ENCODE data around the gene C1orf159.

Gene C1orf159

GRCh38 chr1:1141244-1141910 lies 25.5 kb upstream of the C1orf159 start:
- Histone ChIP-seq H3K9me3 (ENCODE audit: low read depth, low read length) (no peaks in the 10 kb centered on the region), H3K4me3 (no peak overlapping the region), H3K27ac (no peak overlapping the region), H3K36me3 (ENCODE audit: insufficient read depth, low read length) (no peaks in the 10 kb centered on the region), H3K9ac (ENCODE audit: insufficient read length) (no peak overlapping the region)
- no peak for DNase-seq (ENCODE audit: low read depth, low spot score)
- TF ChIP-seq POLR2AphosphoS5 (IDR thresholded peaks at IDR 0.05; ENCODE audit: borderline replicate concordance, low read depth, low read length) = no peak
- TF ChIP-seq EZH2 (IDR thresholded peaks at IDR 0.05) = no peak
- TF ChIP-seq FOXP2 (optimal IDR thresholded peaks at IDR 0.05; ENCODE audit: control extremely low read depth, extremely low read length, insufficient read depth) = no peak

DNA sequence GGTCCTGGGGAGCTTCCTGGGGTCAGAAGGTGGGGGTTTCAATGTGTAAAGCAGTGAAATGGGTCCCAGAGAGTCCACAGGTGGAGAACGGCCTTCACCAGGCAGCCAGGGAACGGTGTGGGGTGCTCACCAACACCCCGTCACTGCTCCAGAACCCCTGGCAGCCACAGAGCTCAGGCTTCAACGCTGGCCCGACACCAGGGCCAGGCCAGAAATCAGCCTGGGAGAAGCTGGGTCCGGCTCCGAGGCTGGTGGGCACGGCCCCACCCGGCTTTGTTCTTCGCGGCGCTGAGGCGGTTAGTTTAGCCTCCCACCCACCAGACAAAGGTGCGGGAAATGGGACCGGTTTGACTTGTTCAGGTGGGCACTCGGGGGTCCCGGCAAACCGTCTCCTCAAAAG lies 24.8 kb upstream of the C1orf159 start:
- Histone ChIP-seq H3K4me3 (no peak overlapping the region), H3K36me3 (ENCODE audit: insufficient read depth, low read length) (no peaks in the 10 kb centered on the region), H3K9ac (ENCODE audit: insufficient read length) (no peak overlapping the region), H3K27ac (no peak overlapping the region), H3K9me3 (ENCODE audit: low read depth, low read length) (no peaks in the 10 kb centered on the region)
- no peak for TF ChIP-seq POLR2AphosphoS5 (IDR thresholded peaks at IDR 0.05; ENCODE audit: borderline replicate concordance, low read depth, low read length)
- TF ChIP-seq FOXP2 (optimal IDR thresholded peaks at IDR 0.05; ENCODE audit: control extremely low read depth, extremely low read length, insufficient read depth) = no peak
- TF ChIP-seq EZH2 (IDR thresholded peaks at IDR 0.05) = no peak
- DNase-seq (ENCODE audit: low read depth, low spot score) = no peak

DNA sequence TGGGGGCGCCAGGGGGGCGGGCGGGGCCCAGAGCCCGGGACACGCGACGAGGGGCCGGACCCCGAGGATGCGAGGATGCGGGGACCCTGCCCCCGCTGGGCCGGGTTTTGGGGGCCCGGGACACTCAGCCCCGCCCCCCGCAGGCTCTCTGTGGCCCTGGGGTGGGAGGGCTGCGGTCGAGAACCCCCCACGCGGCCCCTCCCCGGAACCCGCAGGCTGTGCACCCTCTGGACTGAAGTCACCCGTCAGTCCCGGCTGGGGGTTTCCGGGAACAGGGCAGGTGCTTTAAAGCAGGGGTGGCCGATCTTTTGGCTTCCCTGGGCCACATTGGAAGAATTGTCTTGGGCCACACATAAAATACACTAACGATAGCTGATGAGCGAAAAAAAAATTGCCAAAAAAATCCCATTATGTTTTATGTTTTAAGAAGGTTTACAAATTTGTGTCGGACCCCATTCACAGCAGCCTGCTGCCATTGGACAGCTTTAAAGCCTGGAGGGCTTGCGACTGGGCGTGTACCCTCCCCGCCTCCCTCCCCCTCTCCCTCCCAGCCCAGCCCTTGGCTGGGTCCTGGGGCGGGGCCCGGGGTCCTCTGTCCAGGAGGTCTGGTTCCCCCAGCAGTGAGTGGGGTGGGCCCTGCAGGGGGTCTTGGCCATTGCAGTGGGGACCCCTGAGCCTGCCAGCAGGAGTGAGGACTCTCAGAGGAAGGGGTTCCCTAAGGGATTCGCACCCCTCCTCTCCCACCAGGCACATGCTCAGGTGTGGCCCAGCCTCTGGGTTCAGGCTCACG lies 21.6 kb upstream of the C1orf159 start:
- H3K27ac ChIP-seq = no peak overlapping the region
- no peaks in the 10 kb centered on the region for H3K9me3 ChIP-seq (ENCODE audit: low read depth, low read length)
- no peaks in the 10 kb centered on the region for H3K36me3 ChIP-seq (ENCODE audit: insufficient read depth, low read length)
- TF ChIP-seq EZH2 (IDR thresholded peaks at IDR 0.05) (no peak), FOXP2 (optimal IDR thresholded peaks at IDR 0.05; ENCODE audit: control extremely low read depth, extremely low read length, insufficient read depth) (no peak), POLR2AphosphoS5 (IDR thresholded peaks at IDR 0.05; ENCODE audit: borderline replicate concordance, low read depth, low read length) (no peak)
- H3K4me3 ChIP-seq = no peak overlapping the region
- H3K9ac ChIP-seq (ENCODE audit: insufficient read length) = no peak overlapping the region
- DNase-seq (ENCODE audit: low read depth, low spot score) = no peak

DNA sequence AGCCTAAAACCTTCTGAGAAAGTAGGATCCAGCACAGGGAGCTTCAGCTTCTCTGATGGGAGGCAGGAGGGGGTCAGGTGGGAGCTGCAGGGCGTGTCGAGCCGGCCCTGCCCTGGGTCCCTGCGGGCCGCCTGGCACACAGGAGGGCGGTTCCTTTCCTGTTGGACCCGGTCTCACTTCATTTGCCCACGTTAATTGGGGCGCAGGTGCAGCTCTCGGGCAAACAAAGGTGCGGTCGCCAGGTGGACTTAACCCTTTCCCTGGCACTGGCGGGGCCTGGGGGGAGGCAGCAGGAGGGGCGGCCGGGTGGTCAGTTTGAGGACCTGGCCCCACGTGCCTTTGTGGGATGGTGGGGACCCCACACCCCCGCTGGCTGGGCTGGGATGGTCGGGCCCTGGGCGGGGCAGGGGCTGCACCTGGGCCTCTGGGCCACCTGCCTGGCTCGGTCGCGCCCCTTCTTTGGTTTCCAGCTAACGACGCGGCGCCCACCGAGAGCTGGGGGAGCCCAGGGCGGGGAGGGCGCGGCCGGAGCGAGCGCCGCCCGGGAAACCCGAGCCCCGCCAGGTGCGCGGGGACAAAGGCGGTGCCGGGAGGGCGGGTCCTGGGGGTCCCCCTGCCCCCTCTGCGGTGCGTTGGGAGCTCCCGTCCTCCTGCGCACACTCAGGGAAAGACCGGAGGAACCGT lies 20.8 kb upstream of the C1orf159 start:
- H3K27ac ChIP-seq = no peak overlapping the region
- no peaks in the 10 kb centered on the region for H3K9me3 ChIP-seq (ENCODE audit: low read depth, low read length)
- no peak for TF ChIP-seq POLR2AphosphoS5 (IDR thresholded peaks at IDR 0.05; ENCODE audit: borderline replicate concordance, low read depth, low read length)
- no peak for TF ChIP-seq FOXP2 (optimal IDR thresholded peaks at IDR 0.05; ENCODE audit: control extremely low read depth, extremely low read length, insufficient read depth)
- no peak for TF ChIP-seq EZH2 (IDR thresholded peaks at IDR 0.05)
- H3K36me3 ChIP-seq (ENCODE audit: insufficient read depth, low read length) = no peaks in the 10 kb centered on the region
- DNase-seq (ENCODE audit: low read depth, low spot score) = no peak
- no peak overlapping the region for H3K9ac ChIP-seq (ENCODE audit: insufficient read length)
- H3K4me3 ChIP-seq = no peak overlapping the region

DNA sequence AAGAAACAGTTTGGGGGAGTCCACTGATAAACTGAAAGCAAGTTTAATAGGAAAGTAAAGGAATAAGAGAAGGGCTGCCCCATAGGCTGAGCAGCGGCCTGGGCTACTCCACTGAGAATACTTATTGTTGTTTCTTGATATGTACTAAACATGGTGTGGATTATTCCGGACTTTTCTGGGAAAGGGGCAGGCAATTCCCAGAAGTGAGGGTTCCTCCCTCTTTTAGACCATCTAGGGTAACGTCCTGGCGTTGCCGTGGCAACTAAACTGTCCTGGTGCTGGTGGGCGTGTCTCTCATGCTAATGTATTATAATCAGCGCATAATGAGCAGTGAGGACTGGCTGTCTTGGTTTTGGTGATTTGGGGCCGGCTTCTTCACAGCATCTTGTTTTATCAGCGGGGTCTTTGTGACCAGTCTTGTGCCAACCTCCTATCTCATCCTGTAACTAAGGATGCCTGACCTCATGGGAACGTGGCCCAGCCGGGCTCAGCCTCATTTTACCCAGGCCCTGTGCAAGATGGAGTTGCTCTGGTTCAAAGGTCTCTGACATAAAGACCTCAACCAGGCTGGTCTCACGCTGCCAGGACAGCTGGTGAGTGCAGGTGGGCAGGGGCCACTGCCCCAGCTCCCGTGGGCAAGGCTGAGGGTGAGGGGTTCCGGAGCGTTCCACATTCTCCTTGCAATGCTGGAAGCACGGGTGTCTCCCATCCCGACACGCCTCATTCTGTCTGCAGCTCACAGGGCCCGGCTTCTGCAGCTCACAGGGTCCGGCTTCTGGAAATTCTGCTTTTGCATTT lies 19.6 kb upstream of the C1orf159 start:
- no peak for DNase-seq (ENCODE audit: low read depth, low spot score)
- Histone ChIP-seq H3K36me3 (ENCODE audit: insufficient read depth, low read length) (no peaks in the 10 kb centered on the region), H3K9me3 (ENCODE audit: low read depth, low read length) (no peaks in the 10 kb centered on the region), H3K9ac (ENCODE audit: insufficient read length) (no peak overlapping the region), H3K27ac (no peak overlapping the region), H3K4me3 (no peak overlapping the region)
- no peak for TF ChIP-seq POLR2AphosphoS5 (IDR thresholded peaks at IDR 0.05; ENCODE audit: borderline replicate concordance, low read depth, low read length)
- TF ChIP-seq EZH2 (IDR thresholded peaks at IDR 0.05) = no peak
- TF ChIP-seq FOXP2 (optimal IDR thresholded peaks at IDR 0.05; ENCODE audit: control extremely low read depth, extremely low read length, insufficient read depth) = no peak

DNA sequence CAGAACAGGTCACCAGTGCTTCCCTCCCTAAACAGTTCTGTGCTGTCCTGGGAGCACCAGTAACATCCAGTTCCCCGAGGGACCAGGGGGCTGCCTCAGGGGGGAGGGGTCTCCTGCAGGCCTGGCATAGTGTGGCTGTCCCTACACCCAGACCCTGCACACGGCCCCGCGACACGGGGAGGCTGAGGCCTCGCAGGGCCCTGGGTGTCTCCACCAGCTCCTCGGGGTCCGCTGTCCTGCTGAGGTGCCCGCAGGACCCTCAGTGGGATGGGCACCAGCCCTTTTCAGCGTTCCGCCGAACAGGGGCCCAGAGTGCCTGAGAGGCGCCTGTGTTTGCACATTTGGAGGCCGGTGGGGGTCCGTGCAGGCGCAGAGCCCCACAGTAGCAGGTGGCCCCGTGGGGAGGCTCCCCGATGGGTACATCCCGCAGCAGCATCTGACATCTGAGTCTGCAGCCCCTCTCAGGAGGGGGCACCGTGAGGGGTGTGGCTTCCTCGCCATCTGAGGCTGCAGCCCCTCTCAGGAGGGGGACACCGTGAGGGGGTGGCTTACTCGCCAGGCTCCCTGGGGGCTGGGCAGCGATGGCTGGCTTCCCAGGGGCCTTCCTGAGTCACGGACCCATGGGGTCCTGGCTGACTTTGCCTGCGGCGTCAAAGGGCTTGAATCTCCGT lies 18.5 kb upstream of the C1orf159 start:
- TF ChIP-seq POLR2AphosphoS5 (IDR thresholded peaks at IDR 0.05; ENCODE audit: borderline replicate concordance, low read depth, low read length) (no peak), FOXP2 (optimal IDR thresholded peaks at IDR 0.05; ENCODE audit: control extremely low read depth, extremely low read length, insufficient read depth) (no peak), EZH2 (IDR thresholded peaks at IDR 0.05) (no peak)
- no peak for DNase-seq (ENCODE audit: low read depth, low spot score)
- H3K9ac ChIP-seq (ENCODE audit: insufficient read length) = no peak overlapping the region
- H3K4me3 ChIP-seq = no peak overlapping the region
- no peaks in the 10 kb centered on the region for H3K9me3 ChIP-seq (ENCODE audit: low read depth, low read length)
- H3K36me3 ChIP-seq (ENCODE audit: insufficient read depth, low read length) = no peaks in the 10 kb centered on the region
- H3K27ac ChIP-seq = no peak overlapping the region

DNA sequence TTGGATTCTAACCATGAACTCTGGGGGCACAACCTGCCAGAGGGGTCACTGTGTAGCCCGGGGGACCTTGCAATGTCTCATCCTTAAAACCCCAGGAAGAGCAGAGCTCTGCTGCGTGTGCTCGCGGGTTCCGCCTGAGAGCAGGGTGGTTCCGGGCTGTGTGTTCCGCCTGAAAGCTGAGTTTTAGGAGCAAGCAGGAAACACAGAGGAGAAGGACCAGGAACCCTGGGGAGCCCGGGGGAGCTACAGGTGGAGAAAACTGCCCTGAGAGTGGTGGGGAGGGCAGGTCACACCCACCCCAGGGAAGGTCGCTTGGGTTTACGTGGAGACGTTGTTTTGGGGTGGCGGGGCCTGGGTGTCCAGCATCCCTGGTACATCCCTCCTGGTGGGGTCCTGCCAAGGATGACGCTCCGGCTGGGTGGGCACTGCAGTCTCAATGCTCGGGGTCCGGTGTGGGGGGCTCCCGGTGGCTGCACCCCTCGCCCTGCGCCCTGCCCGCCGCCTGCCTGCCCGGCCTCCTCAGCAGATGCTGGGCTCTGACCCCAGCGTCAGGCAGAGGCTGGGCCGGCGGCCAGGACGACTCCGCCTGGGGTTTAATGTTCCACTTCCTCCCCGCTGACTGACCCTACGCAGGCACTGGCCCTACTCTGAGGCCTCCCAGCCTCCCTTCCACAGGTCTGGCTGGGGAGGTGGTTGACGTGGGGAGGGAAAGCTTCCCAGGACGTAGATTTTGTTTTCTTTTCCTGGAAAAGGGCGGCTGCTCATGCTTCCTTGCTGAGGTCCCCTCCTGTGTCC lies 17.3 kb upstream of the C1orf159 start:
- no peak for TF ChIP-seq EZH2 (IDR thresholded peaks at IDR 0.05)
- no peak for TF ChIP-seq FOXP2 (optimal IDR thresholded peaks at IDR 0.05; ENCODE audit: control extremely low read depth, extremely low read length, insufficient read depth)
- no peak for TF ChIP-seq POLR2AphosphoS5 (IDR thresholded peaks at IDR 0.05; ENCODE audit: borderline replicate concordance, low read depth, low read length)
- H3K9ac ChIP-seq (ENCODE audit: insufficient read length) = no peak overlapping the region
- no peaks in the 10 kb centered on the region for H3K9me3 ChIP-seq (ENCODE audit: low read depth, low read length)
- DNase-seq (ENCODE audit: low read depth, low spot score) = no peak
- no peak overlapping the region for H3K4me3 ChIP-seq
- no peak overlapping the region for H3K27ac ChIP-seq
- H3K36me3 ChIP-seq (ENCODE audit: insufficient read depth, low read length) = no peaks in the 10 kb centered on the region
